ENCODE data around the gene FAM120C.

The FAM120C gene

DNA sequence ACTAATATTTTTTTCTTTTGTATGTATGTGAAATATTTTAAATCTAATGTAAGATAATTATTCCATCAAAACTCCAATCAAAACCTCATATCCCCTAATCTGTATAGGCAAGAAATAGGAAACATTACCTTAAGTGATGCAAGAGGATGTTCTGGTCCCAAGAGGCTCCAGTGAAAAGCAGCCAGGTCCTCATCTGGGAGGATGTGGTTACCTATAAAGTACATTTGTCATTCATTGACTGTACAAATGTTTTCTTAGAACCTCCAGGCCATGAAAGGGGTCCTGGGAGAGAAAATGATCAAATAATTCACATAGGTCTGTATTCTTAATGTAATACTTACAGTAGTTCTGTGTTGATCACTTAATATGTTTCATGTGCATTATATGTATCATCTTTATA is 25.5 kb downstream of the FAM120C start:
- DNase-seq (ENCODE audit: low read depth), result no peak

DNA sequence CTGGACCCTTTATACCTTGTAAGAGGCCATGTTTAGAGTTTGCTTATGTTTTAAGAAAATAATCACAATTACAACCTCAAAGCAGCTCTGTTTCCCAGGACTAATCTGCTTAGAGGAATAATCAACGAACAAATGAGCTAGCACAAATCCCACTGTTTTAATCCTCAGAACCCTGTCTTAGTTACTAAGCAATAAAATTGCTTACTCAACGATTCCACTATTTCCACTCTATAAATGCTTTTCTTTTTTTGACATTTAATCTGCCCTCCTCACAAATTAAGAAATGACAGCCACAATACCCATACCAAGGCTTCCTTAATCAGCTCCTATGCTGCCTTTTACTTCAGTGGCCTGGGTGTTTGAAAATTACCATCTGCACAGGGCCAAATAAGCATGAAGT is 48.8 kb downstream of the FAM120C start:
- no peak for DNase-seq (ENCODE audit: low read depth)

DNA sequence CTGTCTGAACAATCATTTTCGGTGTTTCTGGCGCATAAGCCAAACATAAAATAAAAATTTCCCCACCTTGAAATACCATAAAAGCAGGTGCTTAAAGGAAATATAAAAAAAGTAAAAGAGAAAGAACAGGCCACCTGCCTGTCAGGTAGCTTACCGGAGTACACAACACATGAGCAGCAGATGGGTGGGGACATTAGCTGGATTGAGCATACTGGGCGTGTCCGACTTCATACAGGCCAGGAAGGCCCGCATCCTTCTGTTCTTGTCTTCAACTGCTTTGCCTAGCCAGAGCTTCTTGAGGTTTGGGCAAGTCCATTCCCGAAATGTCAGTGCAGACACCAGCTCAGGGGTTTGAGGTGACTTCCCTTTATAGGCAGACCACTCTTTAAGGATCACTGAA is 66.7 kb downstream of the FAM120C start:
- DNase-seq (ENCODE audit: low read depth), result no peak

DNA sequence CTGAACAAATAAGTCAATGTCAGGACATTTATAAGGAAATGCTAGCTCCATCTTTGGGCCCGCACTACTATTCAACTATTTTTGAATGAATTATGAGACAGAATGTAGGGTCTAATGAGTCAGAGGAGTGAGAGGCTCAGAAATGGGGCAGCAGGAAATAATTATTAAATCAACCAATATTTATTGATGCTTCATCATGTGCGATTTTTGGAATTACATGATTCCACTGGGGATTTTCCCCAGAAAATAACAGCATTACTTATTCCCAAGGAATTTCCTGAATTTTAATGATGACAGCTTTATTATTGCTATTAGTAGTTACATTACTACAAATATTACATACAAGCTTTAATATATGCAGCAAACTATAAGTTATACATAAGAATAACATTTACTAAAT is 89.5 kb downstream of the FAM120C start:
- DNase-seq (ENCODE audit: low read depth), result no peak

DNA sequence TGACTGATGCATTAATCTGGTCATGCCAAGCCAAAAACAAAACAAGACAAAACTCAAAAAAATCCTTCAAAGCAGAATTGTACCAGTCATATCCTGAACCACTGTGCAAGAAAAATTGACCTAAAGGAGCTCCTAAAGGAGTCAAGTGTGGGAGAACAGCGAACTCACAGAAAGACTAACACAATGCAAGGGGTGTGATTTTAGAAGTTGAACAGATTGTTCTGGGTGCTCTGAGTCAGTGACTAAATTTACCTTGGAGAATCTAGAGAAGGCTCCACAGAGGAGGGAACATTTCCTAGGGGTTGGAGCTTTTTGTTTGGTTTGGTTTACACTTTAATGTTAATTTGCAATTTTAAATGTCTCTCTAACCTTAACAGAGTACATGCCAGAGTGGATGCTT is 89.9 kb downstream of the FAM120C start:
- no peak for DNase-seq (ENCODE audit: low read depth)

DNA sequence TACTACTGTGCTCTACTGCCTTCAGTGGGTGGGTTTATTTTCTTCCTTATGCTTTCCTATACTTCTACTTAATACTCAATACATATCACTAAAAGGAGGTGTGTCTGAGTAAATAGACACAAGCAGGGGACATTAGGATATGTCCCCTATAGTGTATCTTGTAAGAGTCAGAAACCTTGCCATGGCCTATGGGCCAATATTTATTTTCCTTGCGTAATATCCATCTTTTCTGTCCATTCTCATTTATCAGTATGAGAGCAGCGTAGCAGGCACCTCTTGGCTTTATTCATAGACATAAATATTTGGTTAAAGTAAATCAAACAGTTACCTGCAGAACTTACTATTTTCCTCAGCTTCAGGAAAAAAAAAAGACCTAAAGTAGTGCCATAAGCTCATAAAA is 92.2 kb downstream of the FAM120C start:
- DNase-seq (ENCODE audit: low read depth), result no peak

DNA sequence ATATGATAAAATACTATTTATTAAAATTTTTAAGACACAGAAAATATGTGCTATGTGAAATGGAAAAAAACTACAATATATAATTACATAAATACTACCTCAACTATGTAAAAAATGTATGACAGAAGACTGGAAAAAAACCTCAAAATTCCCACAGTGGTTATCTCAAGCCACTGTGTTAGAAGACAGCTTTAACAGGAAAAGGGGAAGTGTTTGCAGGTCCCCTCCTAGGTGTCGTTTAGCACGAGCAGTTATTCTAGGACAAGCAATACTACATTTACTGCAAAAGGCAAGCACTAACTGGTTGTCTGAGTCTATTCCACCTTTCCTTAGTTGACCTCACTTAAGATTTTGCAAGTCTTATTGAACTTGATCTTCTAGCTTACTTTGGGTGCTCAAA is 93.9 kb downstream of the FAM120C start:
- no peak for DNase-seq (ENCODE audit: low read depth)

DNA sequence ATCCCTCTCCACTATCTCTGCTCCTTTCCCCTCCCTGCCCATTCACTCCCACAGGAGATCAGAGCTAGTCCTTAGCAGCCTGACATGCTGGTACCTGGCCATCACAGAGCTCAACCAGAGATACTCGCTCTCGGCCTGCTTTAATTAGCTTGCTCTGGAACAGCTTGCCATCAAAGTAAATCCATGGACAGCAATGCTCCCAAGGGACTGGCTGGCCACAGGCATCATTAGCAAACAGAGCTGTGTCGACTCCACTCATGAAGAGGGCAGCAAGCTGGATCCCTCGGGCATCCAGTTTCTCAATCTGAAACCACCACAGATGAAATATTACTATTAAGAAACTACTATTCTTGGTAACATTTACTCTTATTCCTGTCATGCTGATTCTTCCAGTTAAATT is 95.4 kb downstream of the FAM120C start:
- no peak for DNase-seq (ENCODE audit: low read depth)

DNA sequence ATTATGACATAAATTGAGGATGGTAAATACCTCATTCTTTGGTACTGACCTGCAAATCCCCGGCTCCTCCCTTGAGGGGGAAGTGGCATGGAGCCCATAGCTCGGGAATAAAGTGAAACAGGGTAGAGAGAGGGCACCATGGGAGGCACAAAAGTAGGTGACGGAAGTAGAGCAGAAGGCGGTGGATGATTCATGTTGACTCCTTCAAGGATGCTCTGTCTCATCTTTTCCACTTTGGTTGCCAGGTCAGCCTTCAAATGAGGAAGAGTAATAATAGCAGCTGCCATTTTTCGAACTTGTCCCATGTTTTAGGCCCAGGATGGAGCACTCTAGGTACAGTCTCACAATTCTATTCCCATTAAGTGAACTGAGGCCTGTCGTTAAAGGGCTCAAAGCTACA is 97.4 kb downstream of the FAM120C start:
- no peak for DNase-seq (ENCODE audit: low read depth)

DNA sequence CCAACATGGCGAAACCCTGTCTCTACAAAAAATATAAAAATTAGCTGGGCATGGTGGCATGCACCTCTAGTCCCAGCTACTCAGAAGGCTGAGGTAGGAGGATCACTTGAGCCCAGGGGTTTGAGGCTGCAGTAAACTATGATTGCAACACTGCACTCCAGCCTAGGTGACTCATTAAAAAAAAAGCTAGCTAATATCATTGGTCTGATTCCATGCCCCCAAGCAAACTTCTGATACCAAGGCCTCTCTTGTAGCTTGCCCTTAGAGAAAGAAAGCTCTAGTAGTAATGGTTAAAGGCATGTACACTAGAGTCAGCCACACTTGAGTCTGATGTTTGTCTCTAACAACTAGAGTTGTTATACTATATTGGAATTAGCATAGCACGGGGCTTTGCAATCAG is 106.2 kb downstream of the FAM120C start:
- no peak for DNase-seq (ENCODE audit: low read depth)

DNA sequence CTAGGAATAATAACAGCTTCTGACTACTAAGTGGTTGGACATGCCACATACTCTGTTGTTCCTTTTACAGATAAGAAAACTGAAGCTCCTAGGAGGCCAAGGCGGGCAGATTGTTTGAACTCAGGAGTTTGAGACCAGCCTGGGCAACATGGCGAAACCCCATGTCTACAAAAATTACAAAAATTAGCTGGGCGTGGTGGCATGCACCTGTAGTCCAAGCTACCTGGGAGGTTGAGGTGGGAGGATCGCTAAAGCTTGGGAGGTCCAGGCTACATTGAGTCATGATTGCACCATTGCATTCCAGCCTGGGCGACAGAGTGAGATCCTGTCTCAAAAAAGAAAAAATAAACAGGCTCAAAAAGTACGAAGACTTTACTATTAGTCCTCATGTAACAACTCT is 108.2 kb downstream of the FAM120C start:
- DNase-seq (ENCODE audit: low read depth), result no peak

DNA sequence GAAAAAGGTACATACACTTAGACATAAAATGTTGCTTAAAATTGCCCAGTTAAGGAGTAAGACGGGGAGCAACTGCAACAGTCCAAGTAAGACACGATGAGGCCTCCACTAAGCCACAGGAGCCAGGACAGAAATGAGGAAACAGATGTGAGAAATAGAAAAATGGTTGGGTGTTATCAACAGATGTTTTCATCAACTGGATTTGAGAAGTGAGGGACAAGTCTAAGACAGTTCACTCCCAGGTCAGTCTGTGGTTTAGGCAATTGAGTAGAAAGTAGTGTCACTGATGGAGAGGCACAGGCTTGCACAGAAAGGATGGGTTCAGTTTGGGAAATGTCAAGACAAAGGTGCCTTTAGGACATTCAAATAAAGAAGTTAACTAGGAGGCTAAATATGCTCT is 115.3 kb downstream of the FAM120C start:
- no peak for DNase-seq (ENCODE audit: low read depth)

DNA sequence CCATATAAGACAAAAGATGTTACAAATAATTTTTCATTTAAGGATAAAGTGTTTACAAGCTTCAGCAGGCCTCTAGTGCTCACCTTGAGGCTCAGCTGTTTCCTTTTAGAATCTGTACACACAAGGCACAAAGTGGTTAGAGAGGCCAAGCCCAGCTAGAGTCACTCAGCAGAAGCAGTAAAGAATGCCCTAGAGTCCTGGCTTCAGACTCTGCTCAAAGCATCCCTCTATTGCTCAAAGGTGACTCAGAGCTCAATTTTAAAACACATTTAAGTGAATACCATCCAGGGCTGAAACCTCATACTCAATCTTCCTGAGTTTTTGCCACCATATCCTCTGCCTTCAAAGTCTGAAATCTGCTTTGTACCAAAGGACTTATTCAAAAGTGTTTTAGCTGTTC is 116.2 kb downstream of the FAM120C start:
- no peak for DNase-seq (ENCODE audit: low read depth)

DNA sequence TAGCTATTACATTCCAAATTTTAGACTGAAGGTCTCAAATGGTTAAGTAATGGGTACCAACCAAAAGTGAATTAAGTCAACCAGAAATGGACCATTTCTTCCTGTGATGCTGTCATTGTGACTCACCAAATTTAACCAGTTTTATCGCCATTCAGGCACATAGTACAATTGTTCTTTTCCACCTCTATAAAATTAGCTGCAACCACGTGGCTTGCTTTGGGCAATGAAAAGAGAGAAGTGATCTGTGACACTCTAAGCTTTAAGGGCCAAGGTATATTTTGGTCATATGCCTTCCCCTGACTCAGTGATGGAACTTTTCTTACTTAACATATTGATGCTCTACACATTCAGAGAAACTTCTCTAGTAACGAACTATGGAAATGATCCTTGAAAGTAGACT is 118.5 kb downstream of the FAM120C start:
- no peak for DNase-seq (ENCODE audit: low read depth)

DNA sequence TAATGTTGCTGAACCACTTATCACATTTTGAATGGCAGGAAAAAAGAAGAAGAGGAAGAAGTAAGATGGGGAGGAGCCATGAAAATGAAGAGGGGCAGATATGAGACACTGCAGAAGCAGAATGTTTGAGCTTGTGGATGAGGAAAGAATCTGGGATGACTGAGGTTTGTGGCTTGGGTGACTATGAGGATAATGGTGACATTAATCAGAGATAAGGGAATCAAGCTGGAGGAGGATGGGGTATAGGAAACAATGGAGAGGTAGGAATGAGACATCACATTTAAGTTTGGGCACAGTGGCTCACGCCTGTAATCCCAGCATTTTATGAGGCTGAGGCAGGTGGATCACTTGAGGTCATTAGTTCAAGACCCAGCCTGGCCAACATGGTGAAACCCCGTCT is 119.7 kb downstream of the FAM120C start:
- no peak for DNase-seq (ENCODE audit: low read depth)

DNA sequence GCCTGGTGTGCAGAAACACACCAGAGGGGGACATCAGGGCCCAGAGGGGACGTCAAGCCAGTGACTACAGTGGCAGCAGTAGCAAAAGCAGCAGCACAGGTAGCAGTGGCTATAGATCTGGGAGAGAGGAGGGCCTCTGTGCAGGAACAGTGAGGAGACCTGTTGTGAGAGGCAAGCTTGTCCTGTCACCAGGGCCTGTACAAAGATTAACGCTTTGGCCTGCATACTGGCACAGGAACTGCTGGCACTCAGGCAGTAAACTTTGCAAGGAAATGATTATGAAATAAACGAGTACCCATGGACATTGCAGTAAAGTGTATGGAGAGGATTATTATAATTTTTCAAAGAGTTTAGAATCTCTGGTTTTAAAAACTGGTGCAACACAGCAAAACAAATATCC is 133.3 kb downstream of the FAM120C start:
- no peak for DNase-seq (ENCODE audit: low read depth)

DNA sequence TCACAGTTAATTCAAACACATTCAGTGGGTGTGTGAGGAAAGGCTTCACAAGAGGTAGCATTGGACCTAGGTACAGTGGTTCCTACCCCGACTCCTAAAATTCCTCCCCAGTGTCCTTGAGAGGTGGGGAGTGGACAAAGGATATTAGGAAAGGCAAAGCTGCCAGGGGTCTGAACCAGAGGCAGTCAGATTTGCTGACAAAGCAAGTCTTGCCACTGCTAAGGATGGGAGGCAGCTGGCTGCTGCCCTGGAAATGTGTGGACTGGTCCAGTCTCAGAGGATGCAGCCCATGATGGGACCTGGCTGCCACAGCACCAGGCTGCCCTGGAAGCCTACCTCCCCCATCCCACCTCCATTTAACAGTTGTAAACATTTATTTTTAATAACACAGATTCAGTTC is 134.6 kb downstream of the FAM120C start:
- no peak for DNase-seq (ENCODE audit: low read depth)

DNA sequence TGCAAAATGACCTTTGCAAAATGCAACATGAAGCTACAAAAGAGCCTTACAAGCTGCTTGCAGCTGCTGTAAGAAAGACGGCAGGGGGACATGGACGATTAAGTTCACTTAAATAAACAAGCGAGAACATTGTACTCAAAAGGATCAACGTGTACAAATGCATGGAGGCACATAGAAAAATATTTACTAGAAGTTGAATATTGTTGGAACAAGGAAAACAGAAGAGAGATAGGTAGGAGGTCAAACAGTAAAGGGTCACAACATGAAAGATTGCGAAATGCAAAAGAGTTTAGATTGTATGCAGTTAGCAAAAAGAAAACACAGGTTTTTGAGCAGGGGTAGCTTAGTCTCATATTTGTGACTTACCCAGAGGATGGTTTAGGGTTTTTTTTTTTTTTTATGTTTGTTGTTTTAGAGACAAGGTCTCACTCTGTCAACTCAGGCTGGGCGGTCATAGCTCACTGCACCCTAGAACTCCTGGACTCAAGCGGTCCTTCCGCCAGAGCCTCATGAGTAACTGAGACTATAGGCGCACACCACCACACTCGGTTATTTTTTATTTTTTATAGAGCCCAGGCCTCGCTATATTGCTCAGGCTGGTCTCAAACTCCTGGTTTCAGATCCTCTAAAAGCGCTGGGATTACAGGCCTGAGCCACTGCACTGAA is 137.4 kb downstream of the FAM120C start:
- no peak for DNase-seq (ENCODE audit: low read depth)

DNA sequence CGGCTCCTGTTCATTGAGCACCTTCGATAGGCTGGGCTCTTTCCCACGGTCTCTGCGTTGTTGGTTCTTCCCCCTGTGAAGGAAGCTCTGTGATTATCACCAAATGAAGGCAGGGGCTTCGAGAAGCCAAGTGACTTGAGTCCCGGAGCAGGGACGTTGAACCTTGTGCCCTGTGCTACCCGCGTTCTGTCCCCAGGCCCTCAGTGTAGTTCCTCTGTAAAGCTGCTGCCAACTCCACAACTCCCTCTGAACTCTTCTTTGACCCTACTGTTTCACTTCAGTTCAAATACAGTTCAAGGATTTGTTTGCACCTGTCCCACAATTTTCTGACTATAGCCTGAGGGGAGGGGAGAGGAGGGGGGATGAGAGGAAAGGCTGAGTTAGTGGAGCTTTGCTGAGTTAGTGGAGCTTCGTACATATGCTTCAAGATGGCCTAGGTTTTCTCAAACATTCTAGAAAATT is 138.1 kb downstream of the FAM120C start:
- no peak for DNase-seq (ENCODE audit: low read depth)

DNA sequence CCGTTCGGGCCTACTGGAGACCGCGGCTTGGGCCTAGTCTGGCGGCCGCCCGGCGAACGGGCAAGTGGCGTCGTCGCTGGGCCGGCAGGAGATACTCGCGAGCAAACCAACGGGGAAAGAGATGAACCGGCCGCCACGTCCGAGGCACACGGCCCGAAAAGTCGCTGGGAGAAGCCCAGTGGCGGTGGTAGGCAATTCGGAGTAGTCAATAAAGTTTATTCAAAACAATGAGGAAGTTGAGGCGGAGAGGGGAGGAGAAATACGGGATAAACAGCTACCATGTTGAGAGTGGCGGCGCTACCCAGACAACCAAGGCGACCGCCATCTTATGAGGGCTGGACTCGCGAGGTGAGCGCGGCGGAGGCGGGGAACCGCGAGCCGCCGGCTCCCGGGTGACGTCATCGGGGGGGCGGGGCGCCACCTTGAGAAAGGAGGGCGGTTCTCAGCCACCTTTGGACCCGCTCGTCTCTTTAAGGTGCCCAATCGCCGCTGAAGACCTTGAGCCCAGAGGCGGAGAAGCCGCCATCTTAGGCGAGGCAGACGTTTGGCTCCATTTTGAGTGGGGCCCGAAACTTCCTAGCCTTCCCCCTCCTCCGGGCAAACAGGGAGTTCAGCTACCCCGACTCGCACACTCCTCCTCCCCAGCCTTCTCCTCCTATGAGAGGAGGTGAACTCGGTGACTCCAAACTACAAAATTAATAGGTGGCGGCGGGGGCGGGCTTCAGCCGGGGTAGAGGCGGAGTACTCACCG is 138.8 kb downstream of the FAM120C start, which contains the start of gene PHF8:
PHF8 (minus strand) TSS at position 348 of the 751 bp plus-strand sequence. CDS start 1,745 bp downstream, outside the sequence.
- DNase-seq (ENCODE audit: low read depth), result peak; percentile 90

DNA sequence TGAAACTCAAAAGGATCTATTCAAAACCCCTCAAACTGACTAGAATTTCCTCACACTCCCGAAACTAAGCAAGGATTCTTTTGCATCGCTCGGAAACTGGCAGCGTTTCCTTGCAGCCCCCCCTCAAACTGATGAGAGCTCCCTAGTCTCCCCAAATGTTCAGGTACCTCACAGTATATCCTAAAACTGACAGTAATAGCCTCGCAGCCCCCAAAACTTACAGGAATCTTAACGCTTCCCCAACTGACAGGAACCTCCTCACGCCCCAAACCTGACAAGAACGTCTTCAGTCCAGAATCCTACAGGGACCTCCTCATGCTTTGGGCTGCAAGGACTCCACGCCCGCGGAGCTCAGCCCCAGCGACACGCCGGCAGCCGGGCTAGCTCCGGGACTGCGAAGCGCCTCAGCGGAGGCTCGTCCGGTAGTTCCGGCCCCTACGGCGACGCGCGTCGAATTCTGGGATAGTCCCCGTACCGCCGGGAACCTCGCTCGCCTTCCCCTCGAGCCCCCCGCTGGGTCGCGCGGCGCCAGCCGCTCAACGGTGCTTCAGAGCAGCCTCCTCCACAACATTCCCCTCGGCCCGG is 139.4 kb downstream of the FAM120C start:
- DNase-seq (ENCODE audit: low read depth), result peak; percentile 19

DNA sequence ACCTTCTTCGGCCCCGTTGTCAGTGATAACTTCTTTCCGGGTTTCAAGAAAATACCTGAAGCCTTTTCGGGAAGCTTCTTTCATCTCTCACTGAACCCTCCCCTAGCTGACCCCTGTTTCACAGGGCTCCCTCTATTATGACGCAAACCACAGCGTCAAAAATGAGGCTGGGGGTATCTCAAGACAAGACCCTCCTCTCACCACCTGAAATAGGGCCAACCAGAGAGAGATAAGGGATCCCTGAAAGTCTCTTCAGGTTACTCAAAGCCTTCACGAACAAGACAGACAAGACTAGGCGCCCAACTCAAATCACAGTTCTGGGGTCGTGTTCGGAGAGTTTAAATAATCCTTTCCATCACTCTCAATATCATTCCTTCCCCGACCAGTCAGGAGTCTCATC is 140.0 kb downstream of the FAM120C start:
- DNase-seq (ENCODE audit: low read depth), result no peak

DNA sequence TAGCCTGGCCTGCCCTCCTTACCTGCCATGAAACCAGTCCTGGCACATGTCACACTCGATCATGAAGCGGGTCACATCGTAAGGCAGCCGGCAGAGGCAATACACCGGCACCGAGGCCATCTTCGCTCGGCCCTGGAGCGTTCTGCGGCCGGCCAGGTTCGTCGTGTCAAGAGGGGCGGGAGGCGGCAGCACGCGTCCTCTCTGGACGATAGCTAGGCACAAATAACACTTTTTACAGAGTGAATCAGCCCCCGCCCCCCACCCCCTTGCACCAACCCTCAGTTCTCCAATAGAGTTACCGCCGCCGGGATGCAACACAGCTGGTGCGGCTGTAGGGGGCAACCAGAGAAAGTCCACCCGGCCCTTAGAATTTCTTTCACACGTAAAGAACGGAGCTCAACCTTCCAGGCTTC is 140.4 kb downstream of the FAM120C start:
- peak; percentile 1 for DNase-seq (ENCODE audit: low read depth)

Measured in activated T-helper 1 cell treated with Interleukin-2 at 50 U/mL for 16 hours (primary cell).